OCI-LY1 (cell line): ENCODE data around the gene ITFG1.
"Not testable (repeated sequence)": the region's sequence is repeated elsewhere in the genome, so short reads cannot be mapped to it uniquely, and the experiment has no call there.

Experiments used
- CTCF ChIP-seq: fragments of 200-600 bp; sonication (generic), shearing (Covaris generic); IDR thresholded peaks from 2 replicates; pipeline ENCODE4 v1.5.1; 2017; ENCODE audit warnings: mild to moderate bottlenecking, antibody characterized with exemption, low read length, moderate library complexity, mixed read lengths
- EZH2 ChIP-seq: fragments of 200-600 bp; sonication (generic), shearing (Covaris generic); IDR thresholded peaks from 2 replicates; pipeline ENCODE4 v1.8.0; 2017; ENCODE audit warnings: borderline replicate concordance, mixed run types, mild to moderate bottlenecking, antibody characterized with exemption, low read length, moderate library complexity, mixed read lengths

GRCh38 chr16:47468070-47468689 is 7.3 kb upstream of the ITFG1 start:
- not testable (repeated sequence) for TF ChIP-seq CTCF, EZH2
